K562 (cell line): ENCODE measurements around the gene CARS2. TPM values are rescaled to one million over a fixed set of nuclear protein-coding genes. Genes with fewer than 3 reads are reported as not detected.
A peak's percentile ranks its signal among the peaks of the same experiment; 100 is the strongest.

Experiments
- BCOR ChIP-seq: fragments of 450-650 bp; IDR thresholded peaks from 2 replicates; pipeline ENCODE4 v1.6.1; 2016
- CCNT2 ChIP-seq: IDR thresholded peaks from 2 replicates; pipeline ENCODE4 v1.6.1; 2011; ENCODE audit warnings: borderline replicate concordance, low read depth, mild to moderate bottlenecking, moderate library complexity, mixed read lengths, low read length; ENCODE audit not compliant: insufficient read length; ENCODE audit errors: extremely low read depth
- E2F8 ChIP-seq: fragments of 450-650 bp; IDR thresholded peaks from 2 replicates; pipeline ENCODE4 v1.7.1; 2018; ENCODE audit warnings: mild to moderate bottlenecking, low read depth; ENCODE audit not compliant: partially characterized antibody
- EP400 ChIP-seq: fragments of 450-650 bp; IDR thresholded peaks from 2 replicates; pipeline ENCODE4 v1.6.1; 2017; ENCODE audit warnings: antibody characterized with exemption, mild to moderate bottlenecking, moderate library complexity
- ESRRA ChIP-seq: fragments of 450-650 bp; IDR thresholded peaks from 2 replicates; pipeline ENCODE4 v1.6.1; 2014; ENCODE audit warnings: low read depth, mild to moderate bottlenecking, moderate library complexity, borderline replicate concordance
- GABPA ChIP-seq: fragments of 200-800 bp; sonication (Bioruptor generic); conservative IDR thresholded peaks from 2 replicates; pipeline ENCODE4 v1.6.1; 2016; ENCODE audit warnings: low read depth, missing genetic modification characterization, missing compliant biosample characterization
- GATAD2A ChIP-seq: fragments of 450-650 bp; IDR thresholded peaks from 2 replicates; pipeline ENCODE4 v1.6.1; 2017
- HMG20B ChIP-seq: fragments of 250-450 bp; sonication (Bioruptor Pico); IDR thresholded peaks from 2 replicates; pipeline ENCODE4 v1.5.0; 2021; ENCODE audit warnings: mild to moderate bottlenecking
- HNRNPL ChIP-seq: fragments of 200-400 bp; formaldehyde crosslinking; IDR thresholded peaks from 2 replicates; pipeline ENCODE4 v1.6.1; 2017; ENCODE audit warnings: low read depth, mild to moderate bottlenecking, low read length
- MAFF ChIP-seq: IDR thresholded peaks from 2 replicates; pipeline ENCODE4 v1.6.1; 2012; ENCODE audit warnings: low read length, improper control_type of control experiment
- NCOA2 ChIP-seq, 2 experiments: fragments of 450-650 bp; IDR thresholded peaks; 2 replicates each; pipeline ENCODE4 v1.6.1; 2018; ENCODE audit warnings: mild to moderate bottlenecking in 2 of 2, moderate library complexity in 1 of 2; ENCODE audit not compliant: partially characterized antibody in 2 of 2
- PHF21A ChIP-seq: fragments of 450-650 bp; IDR thresholded peaks from 2 replicates; pipeline ENCODE4 v1.6.1; 2017; ENCODE audit warnings: low read depth, borderline replicate concordance
- PRMT5 ChIP-seq: sonication (generic); formaldehyde crosslinking; IDR thresholded peaks from 2 replicates; pipeline ENCODE4 v1.5.0; 2020; ENCODE audit warnings: missing genetic modification reagents
- RCOR1 ChIP-seq, 2 experiments: IDR thresholded peaks; 2 replicates each; pipeline ENCODE4 v1.6.1; 2012; ENCODE audit warnings: low read depth in 2 of 2, low read length in 2 of 2, borderline replicate concordance in 1 of 2, improper control_type of control experiment in 1 of 2
- SAP30 ChIP-seq: fragments of 200-600 bp; sonication (generic); IDR thresholded peaks from 2 replicates; pipeline ENCODE4 v1.6.1; 2012; ENCODE audit warnings: borderline replicate concordance, low read depth, mild to moderate bottlenecking, moderate library complexity, low read length, control low read depth, inconsistent platforms; ENCODE audit not compliant: insufficient read depth, poor library complexity, severe bottlenecking
- TBL1XR1 ChIP-seq, 2 experiments: IDR thresholded peaks; 2 replicates each; pipeline ENCODE4 v1.6.1; 2012; ENCODE audit warnings: improper control_type of control experiment in 2 of 2, low read length in 2 of 2, mild to moderate bottlenecking in 1 of 2
- THAP12 ChIP-seq: fragments of 250-450 bp; sonication (Bioruptor Pico); IDR thresholded peaks from 2 replicates; pipeline ENCODE4 v1.9.0; 2021; ENCODE audit warnings: mild to moderate bottlenecking, inconsistent platforms
- ZBED1 ChIP-seq: IDR thresholded peaks from 2 replicates; pipeline ENCODE4 v1.6.1; 2014
- ZBTB43 ChIP-seq: sonication (generic); formaldehyde crosslinking; IDR thresholded peaks from 2 replicates; pipeline ENCODE4 v1.8.0; 2023; ENCODE audit warnings: mild to moderate bottlenecking, missing genetic modification reagents
- ZNF512 ChIP-seq: IDR thresholded peaks from 2 replicates; pipeline ENCODE4 v1.6.1; 2016; ENCODE audit warnings: missing genetic modification characterization, missing compliant biosample characterization
- polyA plus RNA-seq, 8 experiments: library from polyadenylated mRNA; depleted of rRNA in 4 of 8; stranded (reverse) in 5 of 8; unstranded in 3 of 8; fragments of >200 nt; fragmentation: Nextera tagmentation in 2 of 8; fragmentation: Illumina TruSeq in 1 of 8; extraction: Ambion mirVana in 2 of 8; extraction: Trizol in 1 of 8; gene quantifications; 2 replicates each; pipeline versions ENCODE4 v1.2.1 to v1.2.3, GENCODE V29; 2011 to 2014; ENCODE audit warnings: inconsistent platforms in 1 of 8, missing spikeins in 1 of 8
- total RNA-seq, 7 experiments: library from RNA; depleted of rRNA in 6 of 7; stranded (reverse); fragments of >200 nt in 6 of 7; fragmentation: Illumina TruSeq in 2 of 7; extraction: Trizol in 2 of 7; gene quantifications; 2 replicates each; pipeline versions ENCODE4 v1.2.1 to v1.2.3, GENCODE V29; 2011 to 2021; ENCODE audit warnings: low replicate concordance in 1 of 7

CARS2 gene
- total and polyA plus RNA-seq, 9 of the 15 experiments (the other 6 are each of a cell fraction or from before 2014, with no cell fraction given): 1.7 to 37.4 (median 30.5) TPM

- TF ChIP-seq GABPA (tag): no peak
- no peak for TF ChIP-seq PHF21A
- TF ChIP-seq THAP12 (CRISPR knock-in tag): 0 out of 2 replicates have a peak, but pooled peaks have one; percentile 40
- no peak for TF ChIP-seq GATAD2A
- TF ChIP-seq ZBED1: no peak
- no peak for TF ChIP-seq HMG20B (CRISPR knock-in tag)
- TF ChIP-seq BCOR: no peak
- no peak for TF ChIP-seq ZBTB43 (CRISPR knock-in tag)
- no peak for TF ChIP-seq NCOA2 (IDR thresholded peaks at IDR 0.05; ENCODE audit: partially characterized antibody in 2 of 2)
- no peak for TF ChIP-seq ESRRA
- TF ChIP-seq MAFF: no peak
- no peak for TF ChIP-seq TBL1XR1 (IDR thresholded peaks at IDR 0.05; ENCODE audit: low read length in 2 of 2)
- peak; percentile 61 for TF ChIP-seq EP400
- TF ChIP-seq E2F8: no peak
- peak; percentile 34 for TF ChIP-seq SAP30
- peak; percentile 73 for TF ChIP-seq CCNT2
- TF ChIP-seq ZNF512 (tag): no peak
- TF ChIP-seq HNRNPL: no peak
- TF ChIP-seq RCOR1 (IDR thresholded peaks at IDR 0.05; ENCODE audit: borderline replicate concordance in 1 of 2, low read depth in 2 of 2, low read length in 2 of 2): no peak
- no peak for TF ChIP-seq PRMT5 (CRISPR knock-in tag)
Observed at GRCh38 chr13:110705826-110706569, at the start of gene CARS2 (continued).
